ENCODE measurements around the gene ABCA2. TPM values are rescaled to one million over a fixed set of nuclear protein-coding genes. Genes with fewer than 3 reads are reported as not detected.

The ABCA2 gene
- polyA plus RNA-seq, 1 of the 3 experiments (the other 2 are of a cell fraction): 34.7 TPM

DNA sequence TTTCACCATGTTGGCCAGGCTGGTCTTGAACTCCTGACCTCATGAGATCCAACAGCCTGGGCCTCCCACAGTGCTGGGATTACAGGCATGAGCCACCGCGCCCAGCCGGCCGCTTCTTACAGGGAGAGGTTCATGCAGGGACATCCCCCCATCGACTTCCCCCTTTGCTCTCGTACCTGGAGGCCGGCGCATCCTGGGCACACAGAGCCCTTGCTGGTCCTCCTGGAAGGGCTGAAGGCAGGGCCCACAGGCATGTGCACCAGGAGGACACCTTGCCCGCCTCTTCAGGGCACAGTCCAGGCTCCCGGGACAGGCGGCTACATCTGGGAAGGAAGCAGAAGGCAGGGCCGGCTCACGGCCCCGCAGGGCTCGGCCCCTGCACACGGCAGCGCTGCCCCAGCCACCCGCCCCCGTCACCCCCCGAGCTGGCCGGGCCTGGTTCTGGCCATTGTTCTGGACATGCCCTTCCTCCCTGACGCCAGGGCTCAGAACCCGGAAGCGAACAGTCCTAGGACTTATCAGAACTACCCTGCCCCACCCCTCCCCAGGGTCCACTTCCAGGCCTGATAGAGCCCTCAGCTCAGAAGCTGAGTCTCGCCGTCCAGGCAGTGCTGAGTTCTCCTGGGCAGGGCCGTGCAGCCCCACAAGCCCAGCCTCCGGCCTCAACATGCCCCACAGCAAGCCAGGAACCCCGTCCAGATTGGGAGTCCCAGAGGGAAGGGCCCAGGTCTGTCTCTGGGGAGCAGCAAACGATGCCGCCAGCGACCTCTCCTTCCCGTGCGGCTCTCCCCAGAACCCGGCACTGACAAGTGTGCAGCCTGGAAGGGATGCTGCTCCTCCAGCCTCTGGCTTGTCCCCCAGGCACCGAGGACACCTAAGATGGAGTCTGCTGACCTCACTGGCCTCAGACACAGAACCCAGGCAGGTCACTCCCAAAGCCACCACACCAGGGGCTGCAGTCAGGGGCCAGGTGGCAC is 15.0 kb upstream of the ABCA2 start:
- CTCF ChIA-PET: interaction anchor here (0.7 to 19.8 kb wide), 4 partner anchors 8 to 22 kb away, joined by 3 to 803 read pairs (median 84); partner anchors contain the start of genes ABCA2 and SAPCD2
- no peak overlapping the region for H3K4me3 ChIP-seq (ENCODE audit: low read depth in 2 of 2, low read length in 1 of 2)
- WGBS (ENCODE audit: low lambda C conversion rate): 88% methylated on average over 11 of the region's 36 CpGs
- no peak overlapping the region for H3K27ac ChIP-seq (ENCODE audit: low read depth in 2 of 2, low read length in 1 of 2)
- no peak overlapping the region for H3K4me2 ChIP-seq
- H3F3A ChIP-seq (replicated peaks; ENCODE audit: insufficient read depth): peaks cover 3% of the 10 kb centered on the region
- H3K79me2 ChIP-seq (ENCODE audit: insufficient read depth): no peaks in the 10 kb centered on the region
- H3K9me2 ChIP-seq: no peaks in the 10 kb centered on the region
- no peak for DNase-seq
- H3K36me3 ChIP-seq (replicated peaks in 1 of 2; ENCODE audit: control insufficient read depth in 1 of 2, insufficient read depth in 2 of 2, low read length in 1 of 2): peaks cover 0 to 17% of the 10 kb centered on the region in 2 experiments
- H3K4me1 ChIP-seq (ENCODE audit: control insufficient read depth in 1 of 2, insufficient read depth in 2 of 2, low read depth in 1 of 2, low read length in 1 of 2): peaks cover 11 to 20% of the 10 kb centered on the region in 2 experiments; a peak in 2 of 4 replicates
- no peak for TF ChIP-seq NRF1 (IDR thresholded peaks at IDR 0.05; ENCODE audit: low read depth, low read length)
- no peak for TF ChIP-seq CHD2 (IDR thresholded peaks at IDR 0.05; ENCODE audit: low read length, partially characterized antibody)
- TF ChIP-seq, protein P1, sequence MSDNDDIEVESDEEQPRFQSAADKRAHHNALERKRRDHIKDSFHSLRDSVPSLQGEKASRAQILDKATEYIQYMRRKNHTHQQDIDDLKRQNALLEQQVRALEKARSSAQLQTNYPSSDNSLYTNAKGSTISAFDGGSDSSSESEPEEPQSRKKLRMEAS (IDR thresholded peaks at IDR 0.05; ENCODE audit: low read depth): no peak
- TF ChIP-seq, protein P2, sequence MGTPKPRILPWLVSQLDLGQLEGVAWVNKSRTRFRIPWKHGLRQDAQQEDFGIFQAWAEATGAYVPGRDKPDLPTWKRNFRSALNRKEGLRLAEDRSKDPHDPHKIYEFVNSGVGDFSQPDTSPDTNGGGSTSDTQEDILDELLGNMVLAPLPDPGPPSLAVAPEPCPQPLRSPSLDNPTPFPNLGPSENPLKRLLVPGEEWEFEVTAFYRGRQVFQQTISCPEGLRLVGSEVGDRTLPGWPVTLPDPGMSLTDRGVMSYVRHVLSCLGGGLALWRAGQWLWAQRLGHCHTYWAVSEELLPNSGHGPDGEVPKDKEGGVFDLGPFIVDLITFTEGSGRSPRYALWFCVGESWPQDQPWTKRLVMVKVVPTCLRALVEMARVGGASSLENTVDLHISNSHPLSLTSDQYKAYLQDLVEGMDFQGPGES (IDR thresholded peaks at IDR 0.05; ENCODE audit: low read depth, low read length): no peak
- peaks cover 26% of the 10 kb centered on the region for H4K20me1 ChIP-seq (ENCODE audit: insufficient read depth)
- no peaks in the 10 kb centered on the region for H3K27me3 ChIP-seq (ENCODE audit: insufficient read depth)
- POLR2A ChIA-PET: interaction anchor here (1.9 kb wide), 1 partner anchor 13 kb away, joined by 7 read pairs; no protein-coding TSS in a partner anchor
- no peak overlapping the region for H3K9ac ChIP-seq
- no peak overlapping the region for H2AFZ ChIP-seq (ENCODE audit: low read depth)
- no peaks in the 10 kb centered on the region for H3K9me3 ChIP-seq

DNA sequence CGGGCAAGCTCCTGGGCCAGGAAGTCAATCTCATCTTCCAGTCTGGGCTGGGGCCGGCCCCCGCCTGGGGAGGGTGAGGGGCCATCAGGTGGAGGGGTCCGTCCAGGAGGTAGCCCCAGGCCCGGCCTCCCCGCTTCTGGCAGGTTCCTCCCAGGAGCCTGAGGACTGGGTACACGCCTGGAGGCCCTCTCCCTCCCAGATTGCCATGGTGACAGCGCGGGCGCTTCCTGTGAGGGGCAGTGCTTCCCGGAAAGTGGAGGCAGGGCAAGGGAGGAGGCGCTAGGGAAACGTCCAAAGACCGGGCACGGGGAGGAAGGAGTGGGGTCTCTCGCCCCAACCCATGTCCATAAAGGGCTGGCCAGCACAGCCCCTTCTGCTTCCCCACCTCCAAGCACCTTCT is 13.1 kb upstream of the ABCA2 start:
- ChIA-PET CTCF (interaction anchor here (1.0 to 19.8 kb wide), 3 partner anchors 9 to 198 kb away, joined by 4 to 803 read pairs (median 4); partner anchors contain the start of genes AJM1 and SAPCD2), POLR2A (no interaction called here)
- Histone ChIP-seq H3K36me3 (replicated peaks in 1 of 2; ENCODE audit: control insufficient read depth in 1 of 2, insufficient read depth in 2 of 2, low read length in 1 of 2) (peaks cover 0 to 19% of the 10 kb centered on the region in 2 experiments), H3K9me2 (no peaks in the 10 kb centered on the region), H4K20me1 (ENCODE audit: insufficient read depth) (peaks cover 21% of the 10 kb centered on the region), H3K4me2 (no peak overlapping the region), H3K4me3 (ENCODE audit: low read depth in 2 of 2, low read length in 1 of 2) (no peak overlapping the region), H3K27me3 (ENCODE audit: insufficient read depth) (no peaks in the 10 kb centered on the region), H3K9ac (no peak overlapping the region), H3K4me1 (ENCODE audit: control insufficient read depth in 1 of 2, insufficient read depth in 2 of 2, low read depth in 1 of 2, low read length in 1 of 2) (peaks cover 11 to 20% of the 10 kb centered on the region in 2 experiments; a peak in 2 of 4 replicates), H2AFZ (ENCODE audit: low read depth) (no peak overlapping the region), H3K79me2 (ENCODE audit: insufficient read depth) (no peaks in the 10 kb centered on the region), H3K27ac (ENCODE audit: low read depth in 2 of 2, low read length in 1 of 2) (no peak overlapping the region), H3K9me3 (no peaks in the 10 kb centered on the region), H3F3A (replicated peaks; ENCODE audit: insufficient read depth) (peaks cover under 1% of the 10 kb centered on the region)
- TF ChIP-seq, protein P3, sequence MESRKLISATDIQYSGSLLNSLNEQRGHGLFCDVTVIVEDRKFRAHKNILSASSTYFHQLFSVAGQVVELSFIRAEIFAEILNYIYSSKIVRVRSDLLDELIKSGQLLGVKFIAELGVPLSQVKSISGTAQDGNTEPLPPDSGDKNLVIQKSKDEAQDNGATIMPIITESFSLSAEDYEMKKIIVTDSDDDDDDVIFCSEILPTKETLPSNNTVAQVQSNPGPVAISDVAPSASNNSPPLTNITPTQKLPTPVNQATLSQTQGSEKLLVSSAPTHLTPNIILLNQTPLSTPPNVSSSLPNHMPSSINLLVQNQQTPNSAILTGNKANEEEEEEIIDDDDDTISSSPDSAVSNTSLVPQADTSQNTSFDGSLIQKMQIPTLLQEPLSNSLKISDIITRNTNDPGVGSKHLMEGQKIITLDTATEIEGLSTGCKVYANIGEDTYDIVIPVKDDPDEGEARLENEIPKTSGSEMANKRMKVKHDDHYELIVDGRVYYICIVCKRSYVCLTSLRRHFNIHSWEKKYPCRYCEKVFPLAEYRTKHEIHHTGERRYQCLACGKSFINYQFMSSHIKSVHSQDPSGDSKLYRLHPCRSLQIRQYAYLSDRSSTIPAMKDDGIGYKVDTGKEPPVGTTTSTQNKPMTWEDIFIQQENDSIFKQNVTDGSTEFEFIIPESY (IDR thresholded peaks at IDR 0.05; ENCODE audit: borderline replicate concordance, low read depth): no peak
- no peak for TF ChIP-seq TCF12 (IDR thresholded peaks at IDR 0.05)
- no peak for TF ChIP-seq FOXJ3 (CRISPR knock-in tag; IDR thresholded peaks at IDR 0.05)
- TF ChIP-seq, protein P4, sequence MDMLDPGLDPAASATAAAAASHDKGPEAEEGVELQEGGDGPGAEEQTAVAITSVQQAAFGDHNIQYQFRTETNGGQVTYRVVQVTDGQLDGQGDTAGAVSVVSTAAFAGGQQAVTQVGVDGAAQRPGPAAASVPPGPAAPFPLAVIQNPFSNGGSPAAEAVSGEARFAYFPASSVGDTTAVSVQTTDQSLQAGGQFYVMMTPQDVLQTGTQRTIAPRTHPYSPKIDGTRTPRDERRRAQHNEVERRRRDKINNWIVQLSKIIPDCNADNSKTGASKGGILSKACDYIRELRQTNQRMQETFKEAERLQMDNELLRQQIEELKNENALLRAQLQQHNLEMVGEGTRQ (IDR thresholded peaks at IDR 0.05; ENCODE audit: borderline replicate concordance, low read depth, low read length): no peak
- DNase-seq: no peak
- WGBS (ENCODE audit: low lambda C conversion rate): 62% methylated on average over 7 of the region's 16 CpGs

All from SK-N-SH (cell line).